HepG2 (cell line): ENCODE results near the gene ABCE1. TPM values are rescaled to one million over a fixed set of nuclear protein-coding genes. Genes with fewer than 3 reads are reported as not detected.

Experiments
- EED ChIP-seq: sonication (generic); formaldehyde crosslinking; IDR thresholded peaks from 2 replicates; pipeline ENCODE4 v1.5.0; 2020; ENCODE audit warnings: mild to moderate bottlenecking, missing genetic modification reagents
- HIC2 ChIP-seq: sonication (generic); formaldehyde crosslinking; IDR thresholded peaks from 2 replicates; pipeline ENCODE4 v1.9.0; 2022; ENCODE audit warnings: low read depth, missing genetic modification reagents
- HNF1A ChIP-seq, 2 experiments: sonication (generic) in 1 of 2; formaldehyde crosslinking in 1 of 2; IDR thresholded peaks; 2 replicates each; pipeline versions ENCODE4 v1.4.0 to v1.6.1; 2016 to 2020; ENCODE audit warnings: borderline replicate concordance in 1 of 2, low read depth in 1 of 2, mild to moderate bottlenecking in 1 of 2, missing genetic modification reagents in 1 of 2
- KDM5B ChIP-seq: sonication (generic); formaldehyde crosslinking; IDR thresholded peaks from 2 replicates; pipeline ENCODE4 v1.4.0; 2020; ENCODE audit warnings: missing genetic modification reagents, mild to moderate bottlenecking, borderline replicate concordance
- MEF2D ChIP-seq: sonication (generic); formaldehyde crosslinking; IDR thresholded peaks from 2 replicates; pipeline ENCODE4 v1.5.1; 2020; ENCODE audit warnings: mild to moderate bottlenecking, missing genetic modification reagents
- MXD3 ChIP-seq: IDR thresholded peaks from 2 replicates; pipeline ENCODE4 v1.6.1; 2016; ENCODE audit warnings: mild to moderate bottlenecking, missing biosample characterization, missing genetic modification reagents
- MYNN ChIP-seq: sonication (generic); formaldehyde crosslinking; IDR thresholded peaks from 2 replicates; pipeline ENCODE4 v1.4.0; 2020; ENCODE audit warnings: mild to moderate bottlenecking, low read depth, missing genetic modification reagents
- PAX8 ChIP-seq: sonication (generic); formaldehyde crosslinking; IDR thresholded peaks from 2 replicates; pipeline ENCODE4 v1.8.0; 2022; ENCODE audit warnings: mild to moderate bottlenecking, missing genetic modification reagents, borderline replicate concordance
- RFX5 ChIP-seq: IDR thresholded peaks from 2 replicates; pipeline ENCODE4 v1.6.1; 2011; ENCODE audit warnings: low read depth, low read length, improper control_type of control experiment
- ZNF180 ChIP-seq: sonication (generic); formaldehyde crosslinking; IDR thresholded peaks from 2 replicates; pipeline ENCODE4 v1.4.0; 2020; ENCODE audit warnings: low read depth, missing genetic modification reagents, borderline replicate concordance
- ZNF260 ChIP-seq: sonication (generic); formaldehyde crosslinking; IDR thresholded peaks from 2 replicates; pipeline ENCODE4 v1.4.0; 2020; ENCODE audit warnings: missing genetic modification reagents, low read depth, mild to moderate bottlenecking, borderline replicate concordance
- ZNF644 ChIP-seq: IDR thresholded peaks from 2 replicates; pipeline ENCODE4 v1.6.1; 2016; ENCODE audit warnings: low read depth
- ZNF713 ChIP-seq: sonication (generic); formaldehyde crosslinking; IDR thresholded peaks from 2 replicates; pipeline ENCODE4 v1.4.0; 2020; ENCODE audit warnings: mild to moderate bottlenecking, missing genetic modification reagents
- ZNF761 ChIP-seq: sonication (generic); formaldehyde crosslinking; conservative IDR thresholded peaks from 2 replicates; pipeline ENCODE4 v1.4.0; 2020; ENCODE audit warnings: mild to moderate bottlenecking, missing genetic modification reagents
- polyA plus RNA-seq, 8 experiments: library from polyadenylated mRNA; depleted of rRNA in 3 of 8; stranded (reverse) in 7 of 8; unstranded in 1 of 8; fragments of >200 nt; fragmentation: Illumina TruSeq in 4 of 8; extraction: Trizol in 4 of 8; gene quantifications; 2 replicates each; pipeline versions ENCODE4 v1.2.1 to v1.2.3, GENCODE V29; 2011 to 2016; ENCODE audit warnings: low read depth in 4 of 8, missing spikeins in 1 of 8, mixed read lengths in 1 of 8; ENCODE audit not compliant: insufficient read depth in 1 of 8
- total RNA-seq, 5 experiments: library from RNA; depleted of rRNA; stranded (reverse); fragments of >200 nt; fragmentation: Illumina TruSeq; extraction: Trizol; gene quantifications; 2 replicates each; pipeline ENCODE4 v1.2.3, GENCODE V29; 2016; ENCODE audit warnings: low read depth in 1 of 5
- TF ChIP-seq, protein P1 (sequence below): sonication (generic); formaldehyde crosslinking; IDR thresholded peaks from 2 replicates; pipeline ENCODE4 v1.4.0; 2020; ENCODE audit warnings: missing genetic modification reagents
- TF ChIP-seq, protein P2 (sequence below): sonication (generic); formaldehyde crosslinking; IDR thresholded peaks from 2 replicates; pipeline ENCODE4 v1.8.0; 2022; ENCODE audit warnings: missing genetic modification reagents, mild to moderate bottlenecking, inconsistent platforms, borderline replicate concordance
- TF ChIP-seq, protein P3 (sequence below): sonication (generic); formaldehyde crosslinking; IDR thresholded peaks from 2 replicates; pipeline ENCODE4 v1.4.0; 2020; ENCODE audit warnings: missing genetic modification reagents

ABCE1 gene
- total and polyA plus RNA-seq, 2 of the 13 experiments (the other 11 are each of a cell fraction or from before 2014, with no cell fraction given): 50.8 to 139 TPM

DNA sequence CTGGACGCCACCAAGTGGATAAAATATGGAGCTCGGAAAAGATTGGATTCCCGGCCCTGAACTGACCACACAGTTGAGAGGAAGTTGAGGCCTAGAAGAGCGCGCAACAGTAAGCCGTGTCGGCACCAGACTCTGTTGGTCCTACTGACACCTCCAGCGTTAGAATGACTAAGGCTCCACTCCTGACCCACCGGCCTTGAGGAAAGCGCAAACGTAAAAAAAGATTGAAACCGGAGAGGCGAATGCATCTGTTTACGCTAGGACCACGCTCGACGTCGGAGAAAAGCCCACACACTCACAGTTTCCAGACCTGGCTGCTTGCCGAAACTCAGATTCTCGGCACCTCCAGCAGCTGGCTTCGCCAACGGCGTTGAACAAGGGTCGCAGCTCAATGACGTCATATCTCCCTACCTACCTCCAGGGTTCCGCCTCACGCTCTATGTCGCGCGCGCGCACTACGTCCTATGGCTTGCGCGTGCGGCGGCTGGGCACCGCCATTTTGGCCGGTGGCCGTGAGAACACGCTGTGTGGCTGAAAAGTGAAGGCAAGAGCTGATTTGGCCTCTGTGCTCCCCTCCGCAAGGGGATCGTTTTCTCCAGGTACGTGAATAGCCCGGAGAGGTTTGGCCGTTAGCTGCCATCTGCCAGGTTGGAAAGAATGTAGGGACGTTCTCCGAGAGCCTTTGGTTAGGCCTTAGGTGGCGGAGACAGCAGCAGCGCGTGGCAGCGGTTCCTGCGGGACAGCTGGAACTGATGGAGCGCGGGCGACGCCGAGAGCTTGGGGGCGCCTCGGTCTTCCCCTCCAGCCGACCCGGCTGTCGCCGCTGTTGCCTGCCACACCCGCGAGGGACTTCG, at the start of gene ABCE1, which contains the start of gene ANAPC10 (continued):
- TF ChIP-seq, protein P1, sequence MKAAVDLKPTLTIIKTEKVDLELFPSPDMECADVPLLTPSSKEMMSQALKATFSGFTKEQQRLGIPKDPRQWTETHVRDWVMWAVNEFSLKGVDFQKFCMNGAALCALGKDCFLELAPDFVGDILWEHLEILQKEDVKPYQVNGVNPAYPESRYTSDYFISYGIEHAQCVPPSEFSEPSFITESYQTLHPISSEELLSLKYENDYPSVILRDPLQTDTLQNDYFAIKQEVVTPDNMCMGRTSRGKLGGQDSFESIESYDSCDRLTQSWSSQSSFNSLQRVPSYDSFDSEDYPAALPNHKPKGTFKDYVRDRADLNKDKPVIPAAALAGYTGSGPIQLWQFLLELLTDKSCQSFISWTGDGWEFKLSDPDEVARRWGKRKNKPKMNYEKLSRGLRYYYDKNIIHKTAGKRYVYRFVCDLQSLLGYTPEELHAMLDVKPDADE (CRISPR knock-in tag): no peak
- TF ChIP-seq KDM5B (CRISPR knock-in tag) (peak; percentile 97), MYNN (no peak), ZNF761 (CRISPR knock-in tag) (peak; percentile 39; the same call in 1 of the 2 replicates), EED (CRISPR knock-in tag) (peak; percentile 92; the same call in 1 of the 2 replicates), ZNF644 (CRISPR knock-in tag) (peak; percentile 77), HNF1A (IDR thresholded peaks at IDR 0.05; ENCODE audit: low read depth) (peak; percentile 35; the same call in 1 of the 2 replicates), HNF1A (CRISPR knock-in tag; IDR thresholded peaks at IDR 0.05; ENCODE audit: borderline replicate concordance) (peak; percentile 64), MEF2D (CRISPR knock-in tag) (peak; percentile 82), PAX8 (CRISPR knock-in tag) (peak; percentile 59; the same call in 1 of the 2 replicates), HIC2 (CRISPR knock-in tag) (no peak), RFX5 (peak; percentile 78; the same call in 1 of the 2 replicates), ZNF260 (CRISPR knock-in tag) (no peak), MXD3 (CRISPR knock-in tag) (peak; percentile 96), ZNF713 (no peak), ZNF180 (CRISPR knock-in tag) (no peak)
- TF ChIP-seq, protein P2, sequence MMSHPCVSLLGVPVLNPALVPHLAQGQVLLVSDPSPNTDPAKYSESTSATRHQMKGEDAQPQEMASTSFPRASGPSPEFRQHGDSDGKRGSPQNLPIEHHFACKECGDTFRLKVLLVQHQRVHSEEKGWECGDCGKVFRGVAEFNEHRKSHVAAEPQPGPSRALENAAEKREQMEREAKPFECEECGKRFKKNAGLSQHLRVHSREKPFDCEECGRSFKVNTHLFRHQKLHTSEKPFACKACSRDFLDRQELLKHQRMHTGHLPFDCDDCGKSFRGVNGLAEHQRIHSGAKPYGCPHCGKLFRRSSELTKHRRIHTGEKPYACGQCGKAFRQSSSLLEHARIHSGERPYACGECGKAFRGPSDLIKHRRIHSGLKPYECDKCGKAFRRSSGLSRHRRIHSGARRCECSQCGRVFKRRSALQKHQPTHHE (CRISPR knock-in tag): peak; percentile 84; the same call in 1 of the 2 replicates
- TF ChIP-seq, protein P3, sequence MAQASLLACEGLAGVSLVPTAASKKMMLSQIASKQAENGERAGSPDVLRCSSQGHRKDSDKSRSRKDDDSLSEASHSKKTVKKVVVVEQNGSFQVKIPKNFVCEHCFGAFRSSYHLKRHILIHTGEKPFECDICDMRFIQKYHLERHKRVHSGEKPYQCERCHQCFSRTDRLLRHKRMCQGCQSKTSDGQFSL (CRISPR knock-in tag): no peak
